Retina (tissue), 1 donor: ENCODE measurements around the gene LRRTM2.
"Not testable (repeated sequence)": the region's sequence is repeated elsewhere in the genome, so short reads cannot be mapped to it uniquely, and the experiment has no call there.

Experiments
- DNase-seq: peaks from one replicate; pipeline ENCODE4 v3.0.0-alpha.2; 2016

Gene LRRTM2

GRCh38 chr5:138834853-138835252, 40.3 kb downstream of the LRRTM2 start:
- DNase-seq, result not testable (repeated sequence)

DNA sequence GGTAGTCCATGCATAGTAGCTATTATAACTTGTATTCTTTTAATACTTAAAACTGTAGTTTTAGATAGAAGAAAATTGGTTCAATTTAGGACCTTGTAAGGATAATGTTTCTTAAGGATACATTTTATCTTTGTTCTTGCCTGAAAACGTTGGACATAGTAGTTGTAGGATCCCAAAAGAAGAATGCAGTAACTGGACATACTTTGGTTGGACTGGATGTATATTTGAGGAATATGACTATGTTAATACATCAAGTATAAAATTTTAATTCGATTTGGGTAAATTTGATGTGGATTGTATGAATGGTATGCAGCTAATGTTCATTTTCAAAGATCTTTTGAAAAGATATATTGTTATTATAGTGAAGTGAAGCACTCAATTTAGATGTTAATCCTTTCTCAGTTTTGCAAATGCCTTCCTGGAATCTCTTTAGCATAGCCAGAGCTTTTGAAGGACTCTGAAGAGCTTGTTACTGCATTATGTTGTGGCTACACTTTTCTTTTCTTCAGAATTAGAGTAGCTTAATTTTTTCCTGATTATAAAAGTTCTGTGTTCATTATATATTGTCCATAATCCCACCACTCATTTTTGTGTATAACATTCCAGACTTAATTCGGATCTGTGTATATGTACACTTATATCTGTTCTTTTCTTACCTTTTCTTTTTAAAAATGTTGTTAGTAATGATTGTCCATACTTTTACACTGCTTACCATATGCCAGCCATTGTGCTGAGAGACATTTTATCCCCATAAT, 41.2 kb downstream of the LRRTM2 start:
- no peak for DNase-seq

- DNase-seq, result no peak
These were observed 42.1 kb downstream of the LRRTM2 start for GRCh38 chr5:138833080-138833479.

GRCh38 chr5:138832218-138832617, 42.9 kb downstream of the LRRTM2 start:
- DNase-seq, result no peak

GRCh38 chr5:138831703-138832102, 43.4 kb downstream of the LRRTM2 start:
- no peak for DNase-seq

- DNase-seq, result no peak
These were observed 45.8 kb downstream of the LRRTM2 start for GRCh38 chr5:138829341-138829740.

DNA sequence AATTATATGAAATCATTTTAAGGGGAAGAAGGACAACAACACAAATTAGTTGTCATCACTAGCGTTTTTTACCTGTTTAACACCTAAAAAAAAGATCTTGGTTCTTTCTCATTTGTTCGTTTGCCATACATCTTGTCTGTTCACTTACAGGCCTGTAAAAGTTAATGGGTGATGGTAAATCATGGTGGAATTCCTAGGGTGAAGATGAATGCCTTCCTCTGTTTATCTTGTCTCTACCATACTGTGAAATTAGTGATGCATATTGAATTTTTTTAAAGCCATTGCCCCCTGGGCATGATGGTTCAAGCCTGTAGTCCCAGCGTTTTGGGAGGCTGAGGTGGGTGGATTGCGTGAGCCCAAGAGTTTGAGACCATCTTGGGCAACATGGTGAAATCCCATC, 46.6 kb downstream of the LRRTM2 start:
- DNase-seq, result no peak

DNA sequence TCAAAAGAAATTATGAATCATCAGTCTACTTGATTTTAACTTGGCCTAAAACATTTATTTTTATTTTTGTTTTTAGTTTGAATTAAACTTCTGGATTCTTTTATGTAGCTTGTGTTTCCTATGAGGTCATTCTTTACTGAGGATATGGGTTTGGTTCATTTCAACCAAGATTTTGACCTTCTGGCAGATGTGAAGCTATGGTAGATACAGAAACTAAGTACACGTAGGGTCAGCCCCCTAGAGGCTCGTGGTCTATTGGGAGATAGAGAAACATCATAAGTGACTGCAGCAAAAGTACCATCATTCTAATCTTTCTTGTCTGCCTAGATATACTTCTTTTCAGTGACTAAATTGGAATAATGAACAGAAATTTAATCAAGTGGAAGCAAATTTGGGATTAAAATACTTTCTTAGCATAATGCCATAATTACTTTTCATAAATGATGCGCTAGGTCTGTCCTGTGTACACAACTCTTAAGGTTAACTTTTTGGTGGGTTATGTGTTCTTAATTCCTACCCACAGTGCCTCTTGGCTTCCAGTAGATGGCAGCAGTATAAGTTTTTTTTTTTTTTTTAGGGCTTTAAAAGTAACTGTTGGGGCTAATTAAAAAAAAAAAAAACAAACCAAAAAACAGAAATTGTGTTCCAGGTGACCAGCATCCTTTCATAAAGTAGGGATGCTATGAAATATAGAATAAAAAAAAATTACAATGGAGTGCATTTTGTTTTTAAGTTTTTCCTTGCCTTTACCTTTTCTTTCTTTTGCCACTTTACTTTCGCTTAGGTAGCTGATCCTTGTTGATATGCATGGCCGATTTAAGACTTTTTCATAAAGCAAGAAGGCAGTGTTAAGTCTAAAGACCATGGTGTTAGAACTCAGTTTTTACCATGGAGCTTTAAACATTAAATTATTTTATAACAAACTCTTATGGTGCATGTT, 49.9 kb downstream of the LRRTM2 start:
- peak; percentile 29 for DNase-seq

GRCh38 chr5:138824516-138824915, 50.6 kb downstream of the LRRTM2 start:
- no peak for DNase-seq

DNA sequence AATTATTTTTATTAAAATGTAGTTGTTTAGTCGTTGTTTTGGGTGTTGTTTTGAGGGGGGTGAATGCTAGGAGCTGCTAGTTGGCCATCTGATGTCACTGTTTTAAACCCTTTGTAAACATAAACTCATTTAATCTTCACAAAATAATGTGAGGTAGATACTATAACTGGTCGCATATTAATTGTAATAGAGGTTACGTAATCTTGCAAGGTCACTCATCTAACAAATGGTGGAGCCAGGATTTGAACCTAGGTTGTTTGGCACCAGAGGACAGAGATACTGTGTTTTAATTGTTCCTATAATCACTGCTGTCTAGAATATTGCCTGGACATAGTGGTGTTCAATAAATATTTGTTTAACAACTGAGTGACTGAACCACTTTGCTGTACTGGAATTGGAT, 54.4 kb downstream of the LRRTM2 start:
- DNase-seq, result no peak

DNA sequence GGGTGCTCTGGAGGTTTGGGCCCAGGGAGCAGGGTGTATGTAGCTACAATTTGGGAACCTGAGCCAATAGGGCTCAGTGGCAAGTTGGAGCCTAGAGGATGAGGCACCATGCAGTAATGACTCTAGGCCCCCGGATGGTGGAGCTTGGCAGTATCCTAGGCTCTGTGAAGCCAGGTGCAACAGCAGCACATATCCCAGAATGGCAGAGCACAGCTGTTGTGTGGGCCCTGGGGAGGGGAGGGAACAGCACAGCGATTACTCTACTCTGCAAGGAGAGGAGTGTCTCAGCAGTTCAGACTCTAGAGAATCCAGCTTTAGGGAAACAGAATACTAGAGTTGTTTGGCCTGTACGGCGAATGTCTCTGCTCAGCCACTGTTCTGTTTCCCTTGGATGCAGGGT, 56.1 kb downstream of the LRRTM2 start:
- DNase-seq, result no peak
